Dendritic cell treated with granulocyte-macrophage colony-stimulating factor and Interleukin-4, amounts not matched to agents 40 ng/mL and 50 ng/mL, for 4 days (primary cell): ENCODE results near the gene PAFAH1B1.
A peak's percentile ranks its signal among the peaks of the same experiment; 100 is the strongest.
"Not testable (repeated sequence)": the region's sequence is repeated elsewhere in the genome, so short reads cannot be mapped to it uniquely, and the experiment has no call there.

Experiments used
- H3K27ac Mint-ChIP-seq: one replicate; pipeline ENCODE4 v1.8.0; 2022; ENCODE audit warnings: mild to moderate bottlenecking, mixed read lengths
- H3K27me3 Mint-ChIP-seq: one replicate; pipeline ENCODE4 v1.8.0; 2022; ENCODE audit warnings: mild to moderate bottlenecking, mixed read lengths
- H3K36me3 Mint-ChIP-seq: one replicate; pipeline ENCODE4 v1.8.0; 2022; ENCODE audit warnings: low read depth, mixed read lengths
- H3K4me1 Mint-ChIP-seq: one replicate; pipeline ENCODE4 v1.8.0; 2022; ENCODE audit warnings: low read depth, mixed read lengths
- H3K4me3 Mint-ChIP-seq: one replicate; pipeline ENCODE4 v1.8.0; 2022; ENCODE audit warnings: mild to moderate bottlenecking, moderate library complexity, mixed read lengths
- H3K9me3 Mint-ChIP-seq: one replicate; pipeline ENCODE4 v1.8.0; 2022; ENCODE audit warnings: mixed read lengths
- intact Hi-C: fragments of 100-400 bp; cut with micrococcal nuclease; formaldehyde crosslinking; loops from one replicate; pipeline ENCODE4 v1.15.0; 2022

Gene PAFAH1B1

GRCh38 chr17:2610195-2611175 lies 17.0 kb downstream of the PAFAH1B1 start:
- H3K27ac Mint-ChIP-seq: no peak overlapping the region
- H3K4me3 Mint-ChIP-seq: no peak overlapping the region
- intact Hi-C loops: no loop called here
- no peaks in the 10 kb centered on the region for H3K9me3 Mint-ChIP-seq
- H3K4me1 Mint-ChIP-seq: peaks cover 32% of the 10 kb centered on the region
- H3K36me3 Mint-ChIP-seq: peaks cover 18% of the 10 kb centered on the region
- no peaks in the 10 kb centered on the region for H3K27me3 Mint-ChIP-seq

DNA sequence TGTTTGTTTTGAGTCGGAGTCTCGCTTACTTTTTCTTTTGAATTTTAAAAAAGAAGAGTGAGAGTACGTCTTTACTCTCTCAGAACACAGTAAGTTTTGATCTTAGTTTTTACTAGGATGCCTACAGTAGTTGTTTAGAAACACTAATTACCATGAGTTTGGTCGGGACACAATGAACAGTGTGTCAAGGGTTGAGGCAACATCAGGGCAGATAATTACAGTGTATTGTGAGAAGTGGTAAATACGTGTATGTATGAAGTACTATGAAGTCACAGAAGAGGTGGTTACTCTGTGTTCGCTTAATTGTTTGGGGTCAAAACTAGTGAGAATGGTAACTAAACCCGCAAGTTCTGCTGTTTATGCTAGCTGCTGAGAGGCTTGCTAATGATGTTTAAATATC lies 18.2 kb downstream of the PAFAH1B1 start:
- Mint-ChIP-seq H3K36me3 (peaks cover 23% of the 10 kb centered on the region), H3K4me1 (peaks cover 33% of the 10 kb centered on the region), H3K9me3 (no peaks in the 10 kb centered on the region), H3K27me3 (no peaks in the 10 kb centered on the region), H3K27ac (no peak overlapping the region), H3K4me3 (no peak overlapping the region)
- intact Hi-C loops: no loop called here

GRCh38 chr17:2612630-2613029 lies 19.2 kb downstream of the PAFAH1B1 start:
- Mint-ChIP-seq H3K4me1 (peaks cover 32% of the 10 kb centered on the region), H3K27ac (no peak overlapping the region), H3K4me3 (no peak overlapping the region), H3K27me3 (no peaks in the 10 kb centered on the region), H3K36me3 (peaks cover 29% of the 10 kb centered on the region), H3K9me3 (no peaks in the 10 kb centered on the region)
- intact Hi-C loops: no loop called here

GRCh38 chr17:2613089-2613808 lies 19.8 kb downstream of the PAFAH1B1 start:
- Mint-ChIP-seq H3K27me3 (no peaks in the 10 kb centered on the region), H3K27ac (no peak overlapping the region), H3K36me3 (peaks cover 30% of the 10 kb centered on the region), H3K4me3 (no peak overlapping the region), H3K9me3 (no peaks in the 10 kb centered on the region), H3K4me1 (peaks cover 34% of the 10 kb centered on the region)
- intact Hi-C loops: no loop called here

DNA sequence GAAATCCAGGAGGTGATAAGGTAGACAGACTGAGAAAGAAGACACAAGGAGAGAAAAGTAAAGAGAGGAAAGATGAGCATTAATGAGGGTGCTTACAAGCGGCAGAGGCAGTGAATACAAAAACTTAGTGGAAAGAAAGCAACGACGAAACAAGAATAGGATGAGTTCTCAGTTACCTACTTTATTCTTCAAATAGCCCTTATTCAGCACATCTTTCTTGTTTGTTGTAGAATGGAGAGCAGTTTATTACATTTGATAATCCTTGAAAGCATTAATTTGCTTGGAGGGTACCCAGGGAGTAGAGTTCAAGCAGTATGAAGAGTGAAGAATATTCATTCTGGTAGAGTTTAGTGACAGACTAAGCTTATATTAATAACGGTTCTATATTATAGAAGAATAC lies 22.4 kb downstream of the PAFAH1B1 start:
- Mint-ChIP-seq H3K27ac (no peak overlapping the region), H3K4me1 (peaks cover 30% of the 10 kb centered on the region), H3K27me3 (no peaks in the 10 kb centered on the region), H3K9me3 (no peaks in the 10 kb centered on the region), H3K4me3 (no peak overlapping the region), H3K36me3 (peaks cover 25% of the 10 kb centered on the region)
- intact Hi-C loops: no loop called here

GRCh38 chr17:2621241-2621640 lies 27.8 kb downstream of the PAFAH1B1 start:
- Mint-ChIP-seq H3K4me3 (no peak overlapping the region), H3K36me3 (peaks cover 28% of the 10 kb centered on the region), H3K9me3 (no peaks in the 10 kb centered on the region), H3K27ac (no peak overlapping the region), H3K27me3 (no peaks in the 10 kb centered on the region), H3K4me1 (peaks cover 48% of the 10 kb centered on the region)
- intact Hi-C loops: no loop called here

DNA sequence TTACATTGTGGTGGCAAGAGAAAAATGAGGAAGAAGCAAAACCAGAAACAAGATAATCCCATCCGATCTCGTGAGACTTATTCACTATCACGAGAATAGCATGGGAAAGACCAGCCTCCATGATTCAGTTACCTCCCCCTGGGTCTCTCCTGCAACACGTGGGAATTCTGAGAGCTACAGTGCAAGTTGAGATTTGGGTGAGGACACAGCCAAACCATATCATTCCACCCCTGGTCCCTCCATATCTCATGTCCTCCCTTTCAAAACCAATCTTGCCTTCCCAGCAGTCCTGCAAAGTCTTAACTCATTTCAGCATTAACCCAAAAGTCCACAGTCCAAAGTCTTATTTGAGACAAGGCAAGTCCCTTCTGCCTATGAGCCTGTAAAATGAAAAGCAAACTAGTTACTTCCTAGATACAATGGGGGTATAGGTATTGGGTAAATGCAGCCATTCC lies 28.5 kb downstream of the PAFAH1B1 start:
- intact Hi-C loops: not testable (repeated sequence)

DNA sequence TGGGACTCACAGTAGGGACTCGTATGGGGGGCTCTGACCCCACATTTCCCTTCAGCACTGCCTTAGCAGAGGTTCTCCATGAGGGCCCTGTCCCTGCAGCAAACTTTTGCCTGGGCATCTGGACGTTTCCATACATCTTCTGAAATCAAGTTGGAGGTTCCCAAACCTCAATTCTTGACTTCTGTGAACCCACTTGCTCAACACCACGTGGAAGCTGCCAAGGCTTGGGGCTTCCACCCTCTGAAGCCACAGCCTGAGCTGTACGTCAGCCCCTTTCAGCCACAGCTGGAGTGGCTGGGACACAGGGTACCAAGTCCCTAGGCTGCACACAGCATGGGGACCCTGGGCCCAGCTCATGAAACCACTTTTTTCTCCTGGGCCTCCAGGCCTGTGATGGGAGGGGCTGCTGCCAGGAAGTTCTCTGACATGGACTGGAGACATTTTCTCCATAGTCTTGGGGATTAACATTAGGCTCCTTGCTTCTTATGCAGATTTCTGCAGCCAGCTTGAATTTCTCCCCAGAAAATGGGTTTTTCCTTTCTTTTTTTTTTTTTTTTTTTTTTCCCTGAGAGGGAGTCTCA lies 29.4 kb downstream of the PAFAH1B1 start:
- intact Hi-C loops, H3K9me3 Mint-ChIP-seq, H3K4me3 Mint-ChIP-seq, H3K27me3 Mint-ChIP-seq: not testable (repeated sequence)
- Mint-ChIP-seq H3K36me3 (peaks cover 22% of the 10 kb centered on the region), H3K27ac (peak overlapping the region; percentile 68), H3K4me1 (peaks cover 51% of the 10 kb centered on the region)

More for the DNA sequence above, 28.5 kb downstream of the PAFAH1B1 start:
- not testable (repeated sequence) for H3K9me3 Mint-ChIP-seq, H3K4me3 Mint-ChIP-seq, H3K27me3 Mint-ChIP-seq, H3K27ac Mint-ChIP-seq
- H3K36me3 Mint-ChIP-seq: peaks cover 28% of the 10 kb centered on the region
- H3K4me1 Mint-ChIP-seq: peaks cover 52% of the 10 kb centered on the region

DNA sequence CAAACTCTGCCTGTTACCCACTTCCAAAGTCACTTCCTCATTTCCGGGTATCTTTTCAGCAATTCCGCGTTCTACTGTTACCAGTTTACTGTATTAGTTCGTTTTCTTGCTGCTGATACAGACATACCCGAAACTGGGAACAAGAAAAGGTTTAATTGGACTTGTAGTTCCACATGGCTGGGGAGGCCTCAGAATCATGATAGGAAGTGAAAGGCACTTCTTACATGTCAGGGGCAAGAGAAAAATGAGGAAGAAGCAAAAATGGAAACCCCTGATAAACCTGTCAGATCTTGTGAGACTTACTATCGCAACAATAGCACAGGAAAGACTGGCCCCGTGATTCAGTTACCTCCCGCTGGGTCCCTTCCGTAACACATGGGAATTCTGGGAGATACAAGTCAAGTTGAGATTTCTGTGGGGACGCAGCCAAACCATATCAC lies 30.9 kb downstream of the PAFAH1B1 start:
- intact Hi-C loops: no loop called here
- H3K36me3 Mint-ChIP-seq: peaks cover 22% of the 10 kb centered on the region
- no peaks in the 10 kb centered on the region for H3K27me3 Mint-ChIP-seq
- peak overlapping the region; percentile 68 for H3K27ac Mint-ChIP-seq
- H3K4me1 Mint-ChIP-seq: peaks cover 65% of the 10 kb centered on the region
- peaks cover 18% of the 10 kb centered on the region for H3K9me3 Mint-ChIP-seq
- H3K4me3 Mint-ChIP-seq: peak overlapping the region; percentile 20

DNA sequence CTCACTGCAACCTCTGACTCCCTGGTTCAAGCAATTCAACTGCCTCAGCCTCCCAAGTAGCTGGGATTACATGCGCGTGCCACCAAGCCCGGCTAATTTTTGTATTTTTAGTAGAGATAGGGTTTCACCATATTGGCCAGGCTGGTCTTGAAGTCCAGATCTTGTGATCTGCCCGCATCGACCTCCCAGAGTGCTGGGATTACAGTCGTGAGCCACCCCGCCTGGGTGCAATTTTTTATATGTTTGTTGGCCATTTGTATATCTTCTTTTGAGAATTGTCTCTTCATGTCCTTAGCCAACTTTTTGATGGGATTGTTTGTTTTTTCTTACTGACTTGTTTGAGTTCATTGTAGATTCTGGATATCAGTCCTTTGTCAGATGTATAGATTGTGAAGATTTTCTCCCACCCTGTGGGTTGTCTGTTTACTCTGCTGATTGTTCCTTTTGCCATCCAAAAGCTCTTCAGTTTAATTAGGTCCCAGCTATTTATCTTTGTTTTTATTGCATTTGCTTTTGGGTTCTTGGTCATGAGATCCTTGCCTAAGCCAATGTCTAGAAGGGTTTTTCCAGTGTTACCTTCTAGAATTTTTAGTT lies 33.3 kb downstream of the PAFAH1B1 start:
- intact Hi-C loops, H3K27me3 Mint-ChIP-seq, H3K27ac Mint-ChIP-seq, H3K4me3 Mint-ChIP-seq: not testable (repeated sequence)
- Mint-ChIP-seq H3K36me3 (peaks cover 13% of the 10 kb centered on the region), H3K4me1 (peaks cover 81% of the 10 kb centered on the region), H3K9me3 (peaks cover 29% of the 10 kb centered on the region)

- H3K27me3 Mint-ChIP-seq, intact Hi-C loops: not testable (repeated sequence)
- Mint-ChIP-seq H3K36me3 (peaks cover 19% of the 10 kb centered on the region), H3K9me3 (peaks cover 29% of the 10 kb centered on the region), H3K4me1 (peaks cover 77% of the 10 kb centered on the region), H3K4me3 (peak overlapping the region; percentile 55), H3K27ac (peak overlapping the region; percentile 46)
These were observed 35.5 kb downstream of the PAFAH1B1 start for GRCh38 chr17:2628922-2629321.

DNA sequence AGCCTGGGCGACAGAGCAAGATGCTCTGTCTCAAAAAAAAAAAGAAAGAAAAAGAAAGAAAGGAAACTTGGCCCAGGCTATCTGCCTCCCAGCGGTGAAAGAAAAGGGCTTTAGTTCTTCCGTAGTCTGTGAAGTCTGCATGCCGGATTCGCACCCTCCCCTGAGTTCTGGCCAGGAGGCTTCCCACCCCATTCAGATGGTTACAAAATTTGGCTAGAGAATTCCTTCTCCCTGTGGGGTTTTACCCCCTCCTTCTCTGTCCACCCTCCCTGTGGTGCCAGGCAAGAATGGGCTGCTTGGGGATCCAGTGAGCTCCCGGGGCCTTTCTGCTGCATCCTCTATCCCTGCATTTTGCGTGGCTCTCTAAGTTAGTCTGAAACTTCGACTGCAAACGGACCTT lies 37.8 kb downstream of the PAFAH1B1 start:
- intact Hi-C loops: no loop called here
- peaks cover 36% of the 10 kb centered on the region for H3K36me3 Mint-ChIP-seq
- peaks cover 29% of the 10 kb centered on the region for H3K9me3 Mint-ChIP-seq
- peaks cover 73% of the 10 kb centered on the region for H3K4me1 Mint-ChIP-seq
- no peaks in the 10 kb centered on the region for H3K27me3 Mint-ChIP-seq
- no peak overlapping the region for H3K27ac Mint-ChIP-seq
- no peak overlapping the region for H3K4me3 Mint-ChIP-seq

GRCh38 chr17:2634361-2634960 lies 41.0 kb downstream of the PAFAH1B1 start:
- Mint-ChIP-seq H3K27ac (no peak overlapping the region), H3K36me3 (peaks cover 64% of the 10 kb centered on the region), H3K4me1 (peaks cover 49% of the 10 kb centered on the region), H3K27me3 (no peaks in the 10 kb centered on the region), H3K9me3 (peaks cover 10% of the 10 kb centered on the region), H3K4me3 (no peak overlapping the region)
- intact Hi-C loops: no loop called here
